GM18508 (cell line): ENCODE results near the gene BCL7B.
"Not testable (repeated sequence)": the region's sequence is repeated elsewhere in the genome, so short reads cannot be mapped to it uniquely, and the experiment has no call there.

Experiments used
- ATAC-seq: cut with Tn5 transposase; IDR thresholded peaks from one replicate; pipeline ENCODE4 v1.9.1; 2021; ENCODE audit warnings: moderate number of reproducible peaks; ENCODE audit not compliant: insufficient read depth, unreplicated experiment

The BCL7B gene

GRCh38 chr7:73537051-73537450 lies 20.4 kb downstream of the BCL7B start:
- no peak for ATAC-seq

- ATAC-seq: no peak
These were observed 21.0 kb downstream of the BCL7B start for GRCh38 chr7:73536479-73536878.

- not testable (repeated sequence) for ATAC-seq
These were observed 21.6 kb downstream of the BCL7B start for GRCh38 chr7:73535918-73536317.

- ATAC-seq: no peak
These were observed 23.7 kb downstream of the BCL7B start for GRCh38 chr7:73533742-73534141.

GRCh38 chr7:73532224-73532623 lies 25.3 kb downstream of the BCL7B start:
- ATAC-seq: no peak

DNA sequence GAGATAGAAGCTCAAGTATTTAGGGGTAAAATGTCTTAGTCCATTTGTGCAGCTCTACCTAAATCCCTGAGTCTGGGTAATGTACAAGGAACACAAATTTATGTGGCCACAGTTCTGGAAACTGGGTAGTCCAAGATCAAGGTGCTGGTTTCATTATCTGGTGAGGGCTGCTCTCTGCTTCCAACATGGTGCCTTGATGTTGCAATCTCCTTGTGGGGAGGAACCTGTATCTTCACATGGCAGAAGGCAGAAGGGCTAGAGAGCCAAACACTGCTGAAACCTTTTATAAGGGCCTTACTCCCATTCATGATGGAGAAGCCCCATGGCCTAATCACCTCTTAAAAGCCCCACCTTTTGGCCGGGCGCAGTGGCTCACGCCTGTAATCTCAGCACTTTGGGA lies 26.7 kb downstream of the BCL7B start:
- no peak for ATAC-seq

DNA sequence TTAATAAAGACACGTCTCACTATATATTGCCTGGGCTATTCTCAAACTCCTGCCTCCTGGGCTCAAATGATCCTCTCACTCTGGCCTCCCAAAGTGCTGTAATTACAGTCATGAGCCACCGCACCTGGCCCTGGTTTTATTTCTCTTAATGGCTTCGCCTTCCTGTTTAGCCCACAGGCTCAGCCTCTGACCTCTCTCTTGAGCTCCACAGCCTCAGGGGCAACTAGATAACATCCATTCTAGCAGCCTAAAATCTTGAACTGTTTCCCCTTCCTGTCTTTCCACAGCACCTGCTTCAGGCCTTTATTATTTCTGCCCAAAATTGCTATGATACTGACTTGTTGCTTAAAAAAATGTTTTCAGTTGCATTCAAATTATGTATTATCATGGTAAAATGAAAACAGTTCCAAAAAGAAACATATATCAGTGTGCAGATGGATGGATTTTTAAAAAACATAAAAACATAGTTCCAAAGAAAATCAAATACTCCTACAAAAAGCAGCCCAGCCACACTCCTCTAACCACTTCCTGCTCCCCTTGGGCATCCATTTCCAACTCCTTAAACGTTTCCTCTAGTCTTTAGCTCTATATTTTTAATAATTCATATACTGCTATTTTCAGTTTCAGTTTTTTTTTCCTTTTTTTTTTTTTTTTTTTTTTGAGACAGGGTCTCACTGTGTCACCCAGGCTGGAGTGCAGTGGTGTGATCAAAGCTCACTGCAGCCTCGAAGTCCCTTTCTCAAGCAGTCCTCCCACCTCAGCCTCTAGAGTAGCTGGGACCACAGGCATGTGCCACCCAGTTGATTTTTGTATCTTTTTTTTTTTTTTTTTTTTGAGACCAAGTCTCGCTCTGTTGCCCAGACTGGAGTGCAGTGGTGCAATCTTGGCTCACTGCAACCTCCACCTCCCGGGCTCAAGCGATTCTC lies 30.3 kb downstream of the BCL7B start:
- no peak for ATAC-seq

DNA sequence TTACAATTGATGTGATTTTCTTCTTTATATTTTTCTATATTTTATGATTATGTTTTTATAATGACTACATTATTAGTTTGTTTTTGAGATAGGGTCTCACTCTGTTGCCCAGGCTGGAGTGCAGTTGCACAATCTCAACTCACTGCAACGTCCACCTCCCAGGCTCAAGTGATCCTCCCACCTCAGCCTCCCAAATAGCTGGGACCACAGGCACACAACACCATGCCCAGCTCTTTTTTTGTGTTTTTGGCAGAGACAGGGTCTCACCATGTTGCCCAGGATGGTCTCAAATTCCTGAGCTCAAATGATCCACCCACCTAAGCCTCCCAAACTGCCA lies 31.4 kb downstream of the BCL7B start:
- not testable (repeated sequence) for ATAC-seq

- ATAC-seq: peak; percentile 65
These were observed 35.2 kb downstream of the BCL7B start, which contains the start of gene BAZ1B for GRCh38 chr7:73522105-73522872. Gene BAZ1B (minus strand): TSS chr7:73522293. CDS start chr7:73521933, 360 bp downstream.

- ATAC-seq: no peak
These were observed 35.8 kb downstream of the BCL7B start for GRCh38 chr7:73521636-73522104.

GRCh38 chr7:73520673-73521635 lies 36.5 kb downstream of the BCL7B start:
- ATAC-seq: no peak

- no peak for ATAC-seq
These were observed 37.4 kb downstream of the BCL7B start for GRCh38 chr7:73519867-73520672.

GRCh38 chr7:73518470-73518869 lies 39.0 kb downstream of the BCL7B start:
- no peak for ATAC-seq

- ATAC-seq: no peak
These were observed 40.1 kb downstream of the BCL7B start for GRCh38 chr7:73517241-73517995.

DNA sequence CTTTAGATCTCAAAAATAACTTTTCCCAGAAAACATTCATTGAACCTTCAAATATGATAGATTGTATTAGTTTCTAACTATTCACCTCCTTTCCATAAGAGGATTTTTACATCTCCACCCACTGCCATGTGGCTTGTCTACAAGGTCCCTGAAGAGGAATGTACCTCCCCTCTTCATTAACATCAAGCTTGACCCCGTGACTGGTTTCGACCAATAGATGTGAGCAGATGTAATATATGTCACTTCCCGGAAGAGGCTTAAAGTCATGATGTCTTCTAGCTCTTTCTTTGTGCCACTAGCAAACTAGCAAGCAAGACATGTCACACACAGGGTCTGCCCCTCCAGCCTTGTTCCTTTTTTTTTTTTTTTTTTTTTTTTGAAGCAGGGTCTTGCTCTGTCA lies 42.3 kb downstream of the BCL7B start:
- no peak for ATAC-seq

- no peak for ATAC-seq
These were observed 45.3 kb downstream of the BCL7B start for GRCh38 chr7:73512018-73512780.

DNA sequence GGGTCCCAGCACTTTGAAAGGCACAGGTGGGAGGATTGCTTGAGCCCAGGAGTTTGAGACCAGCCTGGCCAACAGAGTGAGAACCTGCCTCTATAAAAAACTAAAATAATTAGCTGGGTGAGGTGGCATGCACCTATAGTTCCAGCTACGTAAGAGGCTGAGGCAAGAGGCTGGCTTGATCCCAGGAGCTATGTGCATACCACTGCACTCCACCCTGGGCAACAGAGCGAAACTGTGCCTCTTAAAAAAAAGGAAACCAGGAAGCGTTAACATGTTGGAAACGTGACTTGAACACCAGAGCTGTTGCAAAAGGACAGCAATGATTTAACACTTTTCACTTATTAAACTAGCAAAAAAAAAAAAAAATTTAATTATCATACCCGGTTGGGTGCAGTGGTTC lies 48.0 kb downstream of the BCL7B start:
- no peak for ATAC-seq

- ATAC-seq: no peak
These were observed 49.9 kb downstream of the BCL7B start for GRCh38 chr7:73507556-73507955.
